ENCODE results near the gene AMN. TPM values are rescaled to one million over a fixed set of nuclear protein-coding genes. Genes with fewer than 3 reads are reported as not detected.

The AMN gene
- total RNA-seq, 1 donor from 2014 or later: 0.30 TPM

GRCh38 chr14:102971314-102971713 is 48.9 kb downstream of the AMN start:
- no peaks in the 10 kb centered on the region for H3K9me3 Mint-ChIP-seq (ENCODE audit: low read depth)
- no peaks in the 10 kb centered on the region for H3K4me1 Mint-ChIP-seq (ENCODE audit: low read depth)
- H3K27me3 Mint-ChIP-seq (ENCODE audit: low read depth): no peaks in the 10 kb centered on the region
- peaks cover 52% of the 10 kb centered on the region for H3K36me3 Mint-ChIP-seq (ENCODE audit: low read depth)
- no peak overlapping the region for H3K27ac Mint-ChIP-seq (ENCODE audit: unreplicated experiment)
- TF ChIP-seq, protein P1, sequence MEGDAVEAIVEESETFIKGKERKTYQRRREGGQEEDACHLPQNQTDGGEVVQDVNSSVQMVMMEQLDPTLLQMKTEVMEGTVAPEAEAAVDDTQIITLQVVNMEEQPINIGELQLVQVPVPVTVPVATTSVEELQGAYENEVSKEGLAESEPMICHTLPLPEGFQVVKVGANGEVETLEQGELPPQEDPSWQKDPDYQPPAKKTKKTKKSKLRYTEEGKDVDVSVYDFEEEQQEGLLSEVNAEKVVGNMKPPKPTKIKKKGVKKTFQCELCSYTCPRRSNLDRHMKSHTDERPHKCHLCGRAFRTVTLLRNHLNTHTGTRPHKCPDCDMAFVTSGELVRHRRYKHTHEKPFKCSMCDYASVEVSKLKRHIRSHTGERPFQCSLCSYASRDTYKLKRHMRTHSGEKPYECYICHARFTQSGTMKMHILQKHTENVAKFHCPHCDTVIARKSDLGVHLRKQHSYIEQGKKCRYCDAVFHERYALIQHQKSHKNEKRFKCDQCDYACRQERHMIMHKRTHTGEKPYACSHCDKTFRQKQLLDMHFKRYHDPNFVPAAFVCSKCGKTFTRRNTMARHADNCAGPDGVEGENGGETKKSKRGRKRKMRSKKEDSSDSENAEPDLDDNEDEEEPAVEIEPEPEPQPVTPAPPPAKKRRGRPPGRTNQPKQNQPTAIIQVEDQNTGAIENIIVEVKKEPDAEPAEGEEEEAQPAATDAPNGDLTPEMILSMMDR (IDR thresholded peaks at IDR 0.05): no peak
- DNase-seq (ENCODE audit: low spot score): no peak
- no peak overlapping the region for H3K4me3 Mint-ChIP-seq (ENCODE audit: unreplicated experiment)

DNA sequence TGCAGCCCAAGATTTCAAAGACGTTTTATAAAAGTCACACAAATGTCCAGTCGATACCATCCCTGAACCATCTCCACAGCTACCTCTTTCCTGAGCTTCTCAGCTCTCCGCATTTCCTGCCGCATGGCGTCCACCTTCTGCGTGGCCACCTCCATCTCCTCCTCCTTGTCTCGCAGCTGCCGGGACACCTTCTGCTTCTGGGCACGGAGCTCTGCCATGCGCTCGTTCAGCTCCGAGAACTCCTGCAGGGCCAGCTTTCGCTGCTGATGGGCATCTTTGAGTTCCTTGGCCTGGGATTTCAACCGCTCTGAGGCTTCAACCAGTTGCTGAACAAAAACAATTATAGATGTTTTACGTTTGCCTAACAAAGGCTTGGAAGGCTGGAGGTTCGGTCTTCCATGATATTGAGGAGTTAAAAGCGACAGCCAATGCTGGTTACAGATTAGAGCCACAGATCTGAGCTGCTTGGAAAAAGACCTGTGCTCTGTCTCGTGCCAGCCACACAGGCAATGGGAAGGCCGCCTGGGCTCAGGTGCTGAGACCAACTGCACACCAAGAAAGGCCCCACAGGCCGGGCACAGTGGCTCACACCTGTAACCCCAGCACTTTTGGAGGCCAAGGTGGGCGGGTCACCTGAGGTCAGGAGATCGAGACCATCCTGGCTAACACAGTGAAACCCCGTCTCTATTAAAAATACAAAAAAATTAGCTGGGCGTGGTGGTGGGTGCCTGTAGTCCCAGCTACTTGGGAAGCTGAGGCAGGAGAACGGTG is 49.6 kb downstream of the AMN start:
- DNase-seq (ENCODE audit: low spot score): no peak
- Mint-ChIP-seq H3K4me1 (ENCODE audit: low read depth) (no peaks in the 10 kb centered on the region), H3K27me3 (ENCODE audit: low read depth) (no peaks in the 10 kb centered on the region), H3K27ac (ENCODE audit: unreplicated experiment) (no peak overlapping the region), H3K36me3 (ENCODE audit: low read depth) (peaks cover 49% of the 10 kb centered on the region), H3K9me3 (ENCODE audit: low read depth) (no peaks in the 10 kb centered on the region), H3K4me3 (ENCODE audit: unreplicated experiment) (no peak overlapping the region)
- TF ChIP-seq, protein P1 (IDR thresholded peaks at IDR 0.05): no peak

- Mint-ChIP-seq H3K36me3 (ENCODE audit: low read depth) (peaks cover 43% of the 10 kb centered on the region), H3K27ac (ENCODE audit: unreplicated experiment) (no peak overlapping the region), H3K9me3 (ENCODE audit: low read depth) (no peaks in the 10 kb centered on the region), H3K4me1 (ENCODE audit: low read depth) (no peaks in the 10 kb centered on the region), H3K4me3 (ENCODE audit: unreplicated experiment) (no peak overlapping the region), H3K27me3 (ENCODE audit: low read depth) (no peaks in the 10 kb centered on the region)
- no peak for DNase-seq (ENCODE audit: low spot score)
- TF ChIP-seq, protein P1 (IDR thresholded peaks at IDR 0.05): no peak
These were observed 51.3 kb downstream of the AMN start for GRCh38 chr14:102973706-102974285.

DNA sequence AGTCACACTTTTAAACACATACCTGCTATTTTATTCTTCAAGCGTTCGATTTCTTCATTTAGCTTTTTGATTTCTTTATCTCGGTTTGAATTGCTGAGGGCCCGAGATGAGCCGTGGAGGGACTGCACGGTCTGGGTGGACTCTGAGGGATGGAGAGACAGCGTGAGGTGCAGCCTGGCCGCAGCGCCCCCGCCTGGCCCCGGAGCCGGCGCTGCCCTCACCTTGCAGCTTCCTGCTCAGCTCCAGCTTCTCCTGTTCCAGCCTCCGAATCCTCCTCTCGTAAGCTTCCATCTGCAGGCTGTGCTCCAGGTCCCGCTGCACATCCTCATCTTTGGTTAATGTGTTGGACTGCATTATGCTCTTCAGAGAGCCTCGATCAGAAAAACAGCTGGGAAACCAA is 53.2 kb downstream of the AMN start:
- Mint-ChIP-seq H3K27ac (ENCODE audit: unreplicated experiment) (no peak overlapping the region), H3K9me3 (ENCODE audit: low read depth) (no peaks in the 10 kb centered on the region), H3K36me3 (ENCODE audit: low read depth) (peaks cover 33% of the 10 kb centered on the region), H3K4me1 (ENCODE audit: low read depth) (no peaks in the 10 kb centered on the region), H3K27me3 (ENCODE audit: low read depth) (no peaks in the 10 kb centered on the region), H3K4me3 (ENCODE audit: unreplicated experiment) (no peak overlapping the region)
- TF ChIP-seq, protein P1 (IDR thresholded peaks at IDR 0.05): no peak
- no peak for DNase-seq (ENCODE audit: low spot score)

GRCh38 chr14:102977475-102977874 is 55.0 kb downstream of the AMN start:
- no peak overlapping the region for H3K27ac Mint-ChIP-seq (ENCODE audit: unreplicated experiment)
- H3K36me3 Mint-ChIP-seq (ENCODE audit: low read depth): peaks cover 34% of the 10 kb centered on the region
- no peaks in the 10 kb centered on the region for H3K4me1 Mint-ChIP-seq (ENCODE audit: low read depth)

More at GRCh38 chr14:102977475-102977874, 55.0 kb downstream of the AMN start:
- TF ChIP-seq, protein P1 (IDR thresholded peaks at IDR 0.05): no peak
- no peak for DNase-seq (ENCODE audit: low spot score)
- H3K4me3 Mint-ChIP-seq (ENCODE audit: unreplicated experiment): no peak overlapping the region
- H3K27me3 Mint-ChIP-seq (ENCODE audit: low read depth): no peaks in the 10 kb centered on the region
- no peaks in the 10 kb centered on the region for H3K9me3 Mint-ChIP-seq (ENCODE audit: low read depth)
